ENCODE data around the gene COL8A1. TPM values are rescaled to one million over a fixed set of nuclear protein-coding genes. Genes with fewer than 3 reads are reported as not detected.

Gene COL8A1
- total and polyA plus RNA-seq, 9 of the 15 experiments (the other 6 are each of a cell fraction or from before 2014, with no cell fraction given) = 0.07 TPM; not detected in 8

DNA sequence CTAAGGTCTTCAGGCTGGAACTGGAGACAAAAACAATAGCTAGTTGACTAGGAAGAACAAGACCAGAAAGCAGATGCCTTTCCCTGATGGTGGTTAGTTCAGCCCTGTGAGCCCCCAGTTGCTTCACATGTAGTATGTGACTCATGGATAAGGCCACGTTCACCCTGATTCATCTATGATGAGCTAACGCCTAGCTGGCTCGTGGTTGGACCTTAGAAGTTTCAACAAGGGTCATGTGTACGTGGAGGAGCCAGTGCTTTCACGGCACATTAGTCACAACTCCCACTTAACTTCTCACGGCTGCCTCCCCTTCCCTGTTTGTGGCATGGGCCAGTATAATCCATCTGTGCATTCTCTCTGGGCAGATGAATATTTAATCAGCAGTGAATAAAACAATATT is 20.6 kb downstream of the COL8A1 start:
- ATAC-seq (no peak), FAIRE-seq (no peak), DNase-seq (ENCODE audit: extremely low read depth in 1 of 4, low spot score in 3 of 4) (peak in 1 of 4 experiments; percentile 3)
- Histone ChIP-seq H3K27ac (ENCODE audit: extremely low read depth, low read depth, low read length) (no peak overlapping the region), H3K9me3 (replicated peaks; ENCODE audit: control insufficient read depth, insufficient read depth, low read depth, low read length) (no peaks in the 10 kb centered on the region), H3K27me3 (ENCODE audit: control insufficient read depth in 2 of 2, insufficient read depth in 2 of 2, low read length in 2 of 2) (no peaks in the 10 kb centered on the region), H3K9me1 (ENCODE audit: control insufficient read depth, insufficient read depth, low read length) (no peaks in the 10 kb centered on the region), H2AFZ (ENCODE audit: low read depth, low read length) (no peak overlapping the region), H3K79me2 (ENCODE audit: control insufficient read depth, insufficient read depth, low read length) (no peaks in the 10 kb centered on the region), H3K9ac (ENCODE audit: insufficient read depth in 1 of 2, low read depth in 2 of 2, low read length in 2 of 2) (no peak overlapping the region), H3K4me3 (no peak overlapping the region), H4K20me1 (replicated peaks; ENCODE audit: control insufficient read depth, insufficient read depth, low read length) (no peaks in the 10 kb centered on the region), H3K4me2 (ENCODE audit: insufficient read depth, low read length) (no peak overlapping the region), H3K4me1 (replicated peaks in 1 of 2; ENCODE audit: control insufficient read depth in 2 of 2, insufficient read depth in 2 of 2, low read length in 2 of 2) (no peaks in the 10 kb centered on the region), H3K36me3 (ENCODE audit: control insufficient read depth, insufficient read depth, low read length) (no peaks in the 10 kb centered on the region)
- TF ChIP-seq XRCC4 (IDR thresholded peaks at IDR 0.05; ENCODE audit: extremely low read depth, insufficient read depth, insufficient read length) (no peak), ZNF197 (CRISPR knock-in tag; IDR thresholded peaks at IDR 0.05; ENCODE audit: low read depth) (no peak), FOSL1 (tag; conservative IDR thresholded peaks at IDR 0.05) (0 out of 2 replicates have a peak, but pooled peaks have one; percentile 54), SMAD2 (IDR thresholded peaks at IDR 0.05; ENCODE audit: low read depth, low read length) (no peak), GTF2B (IDR thresholded peaks at IDR 0.05; ENCODE audit: extremely low read depth, insufficient read length) (no peak), ZNF766 (CRISPR knock-in tag; conservative IDR thresholded peaks at IDR 0.05) (no peak), ZNF75A (CRISPR knock-in tag; IDR thresholded peaks at IDR 0.05) (no peak)
- TF ChIP-seq, protein P1, sequence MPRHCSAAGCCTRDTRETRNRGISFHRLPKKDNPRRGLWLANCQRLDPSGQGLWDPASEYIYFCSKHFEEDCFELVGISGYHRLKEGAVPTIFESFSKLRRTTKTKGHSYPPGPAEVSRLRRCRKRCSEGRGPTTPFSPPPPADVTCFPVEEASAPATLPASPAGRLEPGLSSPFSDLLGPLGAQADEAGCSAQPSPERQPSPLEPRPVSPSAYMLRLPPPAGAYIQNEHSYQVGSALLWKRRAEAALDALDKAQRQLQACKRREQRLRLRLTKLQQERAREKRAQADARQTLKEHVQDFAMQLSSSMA (CRISPR knock-in tag; IDR thresholded peaks at IDR 0.05) = no peak
- TF ChIP-seq, protein P2, sequence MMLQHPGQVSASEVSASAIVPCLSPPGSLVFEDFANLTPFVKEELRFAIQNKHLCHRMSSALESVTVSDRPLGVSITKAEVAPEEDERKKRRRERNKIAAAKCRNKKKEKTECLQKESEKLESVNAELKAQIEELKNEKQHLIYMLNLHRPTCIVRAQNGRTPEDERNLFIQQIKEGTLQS (IDR thresholded peaks at IDR 0.05) = peak; percentile 10; the same call in 1 of the 2 replicates
- TF ChIP-seq, protein P2 (CRISPR knock-in tag; conservative IDR thresholded peaks at IDR 0.05) = no peak
- WGBS (ENCODE audit: insufficient coverage, low coverage, missing lambda C conversion rate) = 0% methylated on average over 5 of the region's 6 CpGs
- BruUV-seq (replicated peaks) = no TSS peak
- ChIA-PET POLR2A (no interaction called here), CTCF (ENCODE audit: low intra/inter-chr PET ratio) (no interaction called here)
- in situ Hi-C loops (cut with MboI) = no loop called here
- intact Hi-C loops (cut with micrococcal nuclease) = no loop called here
